Thyroid gland (tissue), 4 donors: ENCODE results near the gene EDDM13.

Source experiments
- CTCF ChIP-seq, 6 experiments: fragments of 200-600 bp in 3 of 6; fragments of 450-650 bp in 3 of 6; sonication (generic) in 3 of 6; IDR thresholded peaks; one replicate each; pipeline ENCODE4 v1.5.1; 2016 to 2019; ENCODE audit warnings: antibody characterized with exemption in 6 of 6, mild to moderate bottlenecking in 2 of 6, inconsistent platforms in 1 of 6, moderate library complexity in 1 of 6
- POLR2A ChIP-seq, 2 donors: fragments of 450-650 bp; IDR thresholded peaks; one replicate each; pipeline ENCODE4 v1.6.1; 2017; ENCODE audit warnings: antibody characterized with exemption in 2 of 2, mild to moderate bottlenecking in 2 of 2, moderate library complexity in 1 of 2

GRCh38 chr19:56266051-56266450 lies 6.5 kb upstream of the EDDM13 start:
- TF ChIP-seq POLR2A (IDR thresholded peaks at IDR 0.05) = no peak
- no peak for TF ChIP-seq CTCF (IDR thresholded peaks at IDR 0.05)
